ENCODE measurements around the gene CD58.
"Not testable (repeated sequence)": the region's sequence is repeated elsewhere in the genome, so short reads cannot be mapped to it uniquely, and the experiment has no call there.

DNA sequence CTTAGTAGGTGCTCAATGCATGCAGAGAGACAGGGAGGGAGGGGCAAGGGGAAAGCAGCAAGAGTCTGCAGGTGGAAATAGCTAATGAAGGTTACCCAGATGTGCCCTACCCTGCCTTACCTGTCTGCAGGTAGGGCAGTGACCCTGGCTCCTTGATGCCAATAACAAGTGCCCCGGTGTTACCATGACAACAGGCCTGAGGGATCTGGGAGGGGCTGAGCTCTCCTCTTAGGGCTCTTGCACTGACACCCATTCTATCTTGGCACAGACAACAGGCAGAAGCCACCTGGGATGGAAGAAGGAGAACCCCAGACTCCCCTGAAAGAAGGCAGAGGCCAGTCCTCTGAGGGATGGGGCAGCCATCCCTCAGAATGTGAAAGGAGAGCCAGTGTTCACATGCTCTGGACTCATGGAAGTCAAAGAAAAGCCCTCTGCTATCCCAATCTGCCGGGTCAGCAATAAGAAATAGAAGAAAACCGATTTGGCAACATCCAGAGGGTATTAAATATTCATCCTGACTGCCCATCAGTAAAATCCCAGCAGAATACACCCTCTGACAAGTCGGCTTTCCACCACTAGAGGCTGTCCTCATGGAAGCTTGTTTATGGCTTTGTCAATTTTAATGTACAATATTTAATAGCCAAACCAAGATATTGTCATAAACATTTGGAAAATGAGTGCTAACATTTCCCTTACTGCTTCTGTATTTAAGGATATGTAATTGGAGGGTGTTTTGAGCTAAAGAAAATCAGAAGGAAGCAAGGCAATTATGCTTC, 24.4 kb upstream of the CD58 start:
- TF ChIP-seq ZNF384 (IDR thresholded peaks at IDR 0.05); FOXA1 (IDR thresholded peaks at IDR 0.05); FOXK2 (IDR thresholded peaks at IDR 0.05); TARDBP (IDR thresholded peaks at IDR 0.05); BHLHE40 (IDR thresholded peaks at IDR 0.05; ENCODE audit: borderline replicate concordance); ELF4 (IDR thresholded peaks at IDR 0.05); SP1 (IDR thresholded peaks at IDR 0.05): not testable (repeated sequence)

All from HEK293T (cell line).